ENCODE data around the gene STUB1. TPM values are rescaled to one million over a fixed set of nuclear protein-coding genes. Genes with fewer than 3 reads are reported as not detected.

STUB1 gene
- total and polyA plus RNA-seq, 10 donors = 68.9 to 160 (median 88.3) TPM

Other genes with a start within 250 kb of the STUB1 start
- 10 to 100 TPM; 48.1 to 71.7 (median 63.9) TPM for gene CAPN15, start 152.7 kb upstream of the STUB1 start, total RNA-seq
- gene CAPN15, start 152.7 kb upstream of the STUB1 start, polyA plus RNA-seq = 10 to 100 TPM; 25.8 to 65.0 (median 36.4) TPM
- gene PRR35, start 120.0 kb upstream of the STUB1 start, total RNA-seq = not detected
- gene PRR35, start 120.0 kb upstream of the STUB1 start, polyA plus RNA-seq = not detected
- gene NHLRC4, start 113.4 kb upstream of the STUB1 start, total RNA-seq = 1 to 10 TPM; 1.5 to 8.8 (median 4.5) TPM
- gene NHLRC4, start 113.4 kb upstream of the STUB1 start, polyA plus RNA-seq = 1 to 10 TPM; 2.7 to 4.7 (median 3.6) TPM
- gene PIGQ, start 110.4 kb upstream of the STUB1 start, total RNA-seq = 10 to 100 TPM; 36.1 to 42.7 (median 39.2) TPM
- gene PIGQ, start 110.4 kb upstream of the STUB1 start, polyA plus RNA-seq = 10 to 100 TPM; 20.7 to 70.5 (median 42.2) TPM
- gene RAB40C, start 90.3 kb upstream of the STUB1 start, total RNA-seq = 10 to 100 TPM; 12.9 to 21.6 (median 15.3) TPM
- 10 to 100 TPM in 2 of 3 donors, 1 to 10 TPM in 1; 8.1 to 20.9 (median 11.0) TPM for gene RAB40C, start 90.3 kb upstream of the STUB1 start, polyA plus RNA-seq
- 1 to 10 TPM in 3 of 7 donors, under 1 TPM in 4; 0.49 to 1.5 (median 0.95) TPM for gene WFIKKN1, start 49.4 kb upstream of the STUB1 start, total RNA-seq
- gene WFIKKN1, start 49.4 kb upstream of the STUB1 start, polyA plus RNA-seq = 1 to 10 TPM in 1 of 3 donors, under 1 TPM in 2; 0.15 to 1.8 (median 0.30) TPM
- gene METTL26, start 44.1 kb upstream of the STUB1 start, total RNA-seq = 10 to 100 TPM; 39.6 to 78.4 (median 46.0) TPM
- gene METTL26, start 44.1 kb upstream of the STUB1 start, polyA plus RNA-seq = 100 to 1,000 TPM; 114 to 165 (median 133) TPM
- gene MCRIP2, start 38.6 kb upstream of the STUB1 start, total RNA-seq = 10 to 100 TPM; 23.6 to 45.8 (median 36.1) TPM
- gene MCRIP2, start 38.6 kb upstream of the STUB1 start, polyA plus RNA-seq = 100 to 1,000 TPM in 1 of 3 donors, 10 to 100 TPM in 2; 56.5 to 106 (median 80.8) TPM
- 10 to 100 TPM in 6 of 7 donors, 1 to 10 TPM in 1; 7.9 to 30.2 (median 16.7) TPM for gene WDR90, start 31.0 kb upstream of the STUB1 start, total RNA-seq
- gene WDR90, start 31.0 kb upstream of the STUB1 start, polyA plus RNA-seq = 10 to 100 TPM; 10.3 to 25.1 (median 22.1) TPM
- gene RHOT2, start 12.3 kb upstream of the STUB1 start, total RNA-seq = 100 to 1,000 TPM in 5 of 7 donors, 10 to 100 TPM in 2; 71.3 to 152 (median 131) TPM
- 100 to 1,000 TPM; 139 to 309 (median 245) TPM for gene RHOT2, start 12.3 kb upstream of the STUB1 start, polyA plus RNA-seq
- 1 to 10 TPM in 2 of 7 donors, under 1 TPM in 5; 0.37 to 2.0 (median 0.69) TPM for gene RHBDL1, start 4.7 kb upstream of the STUB1 start, total RNA-seq
- gene RHBDL1, start 4.7 kb upstream of the STUB1 start, polyA plus RNA-seq = under 1 TPM; 0.43 to 0.80 (median 0.61) TPM
- gene JMJD8, start 3.9 kb downstream of the STUB1 start, total RNA-seq = 10 to 100 TPM; 29.2 to 58.7 (median 38.7) TPM
- gene JMJD8, start 3.9 kb downstream of the STUB1 start, polyA plus RNA-seq = 10 to 100 TPM; 24.9 to 32.1 (median 27.2) TPM
- gene WDR24, start 10.0 kb downstream of the STUB1 start, total RNA-seq = 10 to 100 TPM; 12.5 to 17.3 (median 15.5) TPM
- gene WDR24, start 10.0 kb downstream of the STUB1 start, polyA plus RNA-seq = 10 to 100 TPM in 1 of 3 donors, 1 to 10 TPM in 2; 6.5 to 11.4 (median 7.7) TPM
- 1 to 10 TPM in 6 of 7 donors, under 1 TPM in 1; 0.98 to 2.6 (median 2.0) TPM for gene FBXL16, start 25.4 kb downstream of the STUB1 start, total RNA-seq
- gene FBXL16, start 25.4 kb downstream of the STUB1 start, polyA plus RNA-seq = 1 to 10 TPM in 2 of 3 donors, under 1 TPM in 1; 0.48 to 1.1 (median 1.0) TPM
- 10 to 100 TPM in 5 of 7 donors, 1 to 10 TPM in 2; 7.2 to 20.2 (median 12.8) TPM for gene METRN, start 34.7 kb downstream of the STUB1 start, total RNA-seq
- gene METRN, start 34.7 kb downstream of the STUB1 start, polyA plus RNA-seq = 10 to 100 TPM; 15.6 to 31.9 (median 30.4) TPM
- 10 to 100 TPM; 28.6 to 40.9 (median 36.4) TPM for gene ANTKMT, start 40.7 kb downstream of the STUB1 start, total RNA-seq
- 10 to 100 TPM; 49.9 to 77.2 (median 63.4) TPM for gene ANTKMT, start 40.7 kb downstream of the STUB1 start, polyA plus RNA-seq
- 10 to 100 TPM in 1 of 7 donors, 1 to 10 TPM in 6; 2.9 to 11.9 (median 6.3) TPM for gene CCDC78, start 46.0 kb downstream of the STUB1 start, total RNA-seq
- gene CCDC78, start 46.0 kb downstream of the STUB1 start, polyA plus RNA-seq = 10 to 100 TPM; 12.0 to 23.7 (median 13.9) TPM
- 10 to 100 TPM in 6 of 7 donors, 1 to 10 TPM in 1; 7.7 to 25.8 (median 17.6) TPM for gene HAGHL, start 46.7 kb downstream of the STUB1 start, total RNA-seq
- 10 to 100 TPM; 25.7 to 75.8 (median 32.5) TPM for gene HAGHL, start 46.7 kb downstream of the STUB1 start, polyA plus RNA-seq
- gene CIAO3, start 60.6 kb downstream of the STUB1 start, total RNA-seq = 10 to 100 TPM; 24.9 to 60.2 (median 39.5) TPM
- gene CIAO3, start 60.6 kb downstream of the STUB1 start, polyA plus RNA-seq = 10 to 100 TPM; 34.1 to 80.4 (median 37.7) TPM
- gene MSLN, start 80.3 kb downstream of the STUB1 start, total RNA-seq = under 1 TPM in 3 of 7 donors, not detected in 4; 0.32 to 0.70 (median 0.51) TPM
- gene MSLN, start 80.3 kb downstream of the STUB1 start, polyA plus RNA-seq = 1 to 10 TPM in 1 of 3 donors, under 1 TPM in 2; 0.22 to 1.1 (median 0.26) TPM
- 10 to 100 TPM; 18.8 to 28.7 (median 22.0) TPM for gene RPUSD1, start 108.0 kb downstream of the STUB1 start, total RNA-seq
- gene RPUSD1, start 108.0 kb downstream of the STUB1 start, polyA plus RNA-seq = 10 to 100 TPM; 17.9 to 34.2 (median 19.9) TPM
- 10 to 100 TPM in 6 of 7 donors, 1 to 10 TPM in 1; 8.9 to 30.2 (median 18.5) TPM for gene CHTF18, start 108.2 kb downstream of the STUB1 start, total RNA-seq
- gene CHTF18, start 108.2 kb downstream of the STUB1 start, polyA plus RNA-seq = 10 to 100 TPM; 23.6 to 55.0 (median 32.3) TPM
- gene GNG13, start 120.3 kb downstream of the STUB1 start, total RNA-seq = not detected
- gene GNG13, start 120.3 kb downstream of the STUB1 start, polyA plus RNA-seq = not detected

All from spleen (tissue), 10 donors.